ENCODE measurements around the gene PRICKLE4.

The PRICKLE4 gene

GRCh38 chr6:41780551-41781365, at the start of gene PRICKLE4:
TSS of gene PRICKLE4 (plus strand) at chr6:41780782. CDS start at chr6:41783474, 2,692 bp downstream.
- peaks cover 6% of the 10 kb centered on the region for H3K4me1 ChIP-seq (ENCODE audit: control insufficient read depth, insufficient read depth, low read length)
- H3K36me3 ChIP-seq (ENCODE audit: control insufficient read depth in 2 of 2, insufficient read depth in 1 of 2, low read length in 2 of 2): peaks cover 4 to 20% of the 10 kb centered on the region in 2 experiments; a peak in 1 of 3 replicates
- H3K9me3 ChIP-seq (ENCODE audit: control insufficient read depth, insufficient read depth, low read depth, low read length): no peaks in the 10 kb centered on the region
- peak within 1 kb of the TSS; percentile 59 for H3K4me3 ChIP-seq (ENCODE audit: low read depth, low read length)
- peak within 1 kb of the TSS; percentile 52; the same call in 1 of the 2 replicates for H3K27ac ChIP-seq (ENCODE audit: extremely low read depth, low read depth, low read length)
- CTCF ChIA-PET: interaction anchor here (0.6 to 10.9 kb wide), 11 partner anchors 45 to 772 kb away, joined by 3 to 192 read pairs (median 3); partner anchors contain the start of gene TFEB
- POLR2A ChIA-PET: interaction anchor here (1.0 to 1.9 kb wide), 2 partner anchors 140 to 264 kb away, joined by 3 to 5 read pairs; partner anchors contain the start of genes BYSL and MED20
- no peak for TF ChIP-seq ZNF24 (tag by site-specific recombination; IDR thresholded peaks at IDR 0.05)
- TF ChIP-seq ZBTB10 (tag by site-specific recombination; IDR thresholded peaks at IDR 0.05): peak; percentile 39
- TF ChIP-seq, protein P1, sequence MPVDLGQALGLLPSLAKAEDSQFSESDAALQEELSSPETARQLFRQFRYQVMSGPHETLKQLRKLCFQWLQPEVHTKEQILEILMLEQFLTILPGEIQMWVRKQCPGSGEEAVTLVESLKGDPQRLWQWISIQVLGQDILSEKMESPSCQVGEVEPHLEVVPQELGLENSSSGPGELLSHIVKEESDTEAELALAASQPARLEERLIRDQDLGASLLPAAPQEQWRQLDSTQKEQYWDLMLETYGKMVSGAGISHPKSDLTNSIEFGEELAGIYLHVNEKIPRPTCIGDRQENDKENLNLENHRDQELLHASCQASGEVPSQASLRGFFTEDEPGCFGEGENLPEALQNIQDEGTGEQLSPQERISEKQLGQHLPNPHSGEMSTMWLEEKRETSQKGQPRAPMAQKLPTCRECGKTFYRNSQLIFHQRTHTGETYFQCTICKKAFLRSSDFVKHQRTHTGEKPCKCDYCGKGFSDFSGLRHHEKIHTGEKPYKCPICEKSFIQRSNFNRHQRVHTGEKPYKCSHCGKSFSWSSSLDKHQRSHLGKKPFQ (tag by site-specific recombination; IDR thresholded peaks at IDR 0.05): no peak
- TF ChIP-seq, protein P2, sequence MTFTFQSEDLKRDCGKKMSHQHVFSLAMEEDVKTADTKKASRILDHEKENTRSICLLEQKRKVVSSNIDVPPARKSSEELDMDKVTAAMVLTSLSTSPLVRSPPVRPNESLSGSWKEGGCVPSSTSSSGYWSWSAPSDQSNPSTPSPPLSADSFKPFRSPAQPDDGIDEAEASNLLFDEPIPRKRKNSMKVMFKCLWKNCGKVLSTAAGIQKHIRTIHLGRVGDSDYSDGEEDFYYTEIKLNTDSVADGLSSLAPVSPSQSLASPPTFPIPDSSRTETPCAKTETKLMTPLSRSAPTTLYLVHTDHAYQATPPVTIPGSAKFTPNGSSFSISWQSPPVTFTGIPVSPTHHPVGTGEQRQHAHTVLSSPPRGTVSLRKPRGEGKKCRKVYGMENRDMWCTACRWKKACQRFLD (tag by site-specific recombination; IDR thresholded peaks at IDR 0.05): no peak
- TF ChIP-seq ZBTB48 (tag by site-specific recombination; IDR thresholded peaks at IDR 0.05): peak; percentile 94
- peak; percentile 18; the same call in 1 of the 2 replicates for TF ChIP-seq SP7 (tag by site-specific recombination; IDR thresholded peaks at IDR 0.05)
- TF ChIP-seq ZBTB17 (tag by site-specific recombination; IDR thresholded peaks at IDR 0.05): peak; percentile 33
- TF ChIP-seq ZNF777 (tag by site-specific recombination; IDR thresholded peaks at IDR 0.05; ENCODE audit: borderline replicate concordance): no peak
- TF ChIP-seq, protein P3, sequence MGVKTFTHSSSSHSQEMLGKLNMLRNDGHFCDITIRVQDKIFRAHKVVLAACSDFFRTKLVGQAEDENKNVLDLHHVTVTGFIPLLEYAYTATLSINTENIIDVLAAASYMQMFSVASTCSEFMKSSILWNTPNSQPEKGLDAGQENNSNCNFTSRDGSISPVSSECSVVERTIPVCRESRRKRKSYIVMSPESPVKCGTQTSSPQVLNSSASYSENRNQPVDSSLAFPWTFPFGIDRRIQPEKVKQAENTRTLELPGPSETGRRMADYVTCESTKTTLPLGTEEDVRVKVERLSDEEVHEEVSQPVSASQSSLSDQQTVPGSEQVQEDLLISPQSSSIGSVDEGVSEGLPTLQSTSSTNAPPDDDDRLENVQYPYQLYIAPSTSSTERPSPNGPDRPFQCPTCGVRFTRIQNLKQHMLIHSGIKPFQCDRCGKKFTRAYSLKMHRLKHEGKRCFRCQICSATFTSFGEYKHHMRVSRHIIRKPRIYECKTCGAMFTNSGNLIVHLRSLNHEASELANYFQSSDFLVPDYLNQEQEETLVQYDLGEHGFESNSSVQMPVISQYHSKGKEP (tag by site-specific recombination; IDR thresholded peaks at IDR 0.05): no peak
- no peak for TF ChIP-seq SCRT2 (tag by site-specific recombination; IDR thresholded peaks at IDR 0.05)
- TF ChIP-seq ZNF324 (tag by site-specific recombination; IDR thresholded peaks at IDR 0.05): no peak
- no peak for TF ChIP-seq ZNF596 (tag by site-specific recombination; IDR thresholded peaks at IDR 0.05)
- TF ChIP-seq MEIS1 (CRISPR knock-in tag; IDR thresholded peaks at IDR 0.05; ENCODE audit: borderline replicate concordance): no peak
- TF ChIP-seq, protein P4, sequence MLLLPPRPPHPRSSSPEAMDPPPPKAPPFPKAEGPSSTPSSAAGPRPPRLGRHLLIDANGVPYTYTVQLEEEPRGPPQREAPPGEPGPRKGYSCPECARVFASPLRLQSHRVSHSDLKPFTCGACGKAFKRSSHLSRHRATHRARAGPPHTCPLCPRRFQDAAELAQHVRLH (tag by site-specific recombination; IDR thresholded peaks at IDR 0.05): no peak
- no peak for TF ChIP-seq ZNF768 (tag by site-specific recombination; IDR thresholded peaks at IDR 0.05)
- no peak for TF ChIP-seq ZNF610 (tag by site-specific recombination; IDR thresholded peaks at IDR 0.05; ENCODE audit: borderline replicate concordance)
- no peak for TF ChIP-seq BCL11B (tag by site-specific recombination; IDR thresholded peaks at IDR 0.05; ENCODE audit: low read depth)
- TF ChIP-seq GLIS2 (tag by site-specific recombination; IDR thresholded peaks at IDR 0.05): peak; percentile 37; the same call in 1 of the 2 replicates
- TF ChIP-seq, protein P5, sequence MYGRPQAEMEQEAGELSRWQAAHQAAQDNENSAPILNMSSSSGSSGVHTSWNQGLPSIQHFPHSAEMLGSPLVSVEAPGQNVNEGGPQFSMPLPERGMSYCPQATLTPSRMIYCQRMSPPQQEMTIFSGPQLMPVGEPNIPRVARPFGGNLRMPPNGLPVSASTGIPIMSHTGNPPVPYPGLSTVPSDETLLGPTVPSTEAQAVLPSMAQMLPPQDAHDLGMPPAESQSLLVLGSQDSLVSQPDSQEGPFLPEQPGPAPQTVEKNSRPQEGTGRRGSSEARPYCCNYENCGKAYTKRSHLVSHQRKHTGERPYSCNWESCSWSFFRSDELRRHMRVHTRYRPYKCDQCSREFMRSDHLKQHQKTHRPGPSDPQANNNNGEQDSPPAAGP (tag by site-specific recombination; IDR thresholded peaks at IDR 0.05): peak; percentile 29; the same call in 1 of the 2 replicates
- peak; percentile 61 for TF ChIP-seq SP2 (tag by site-specific recombination; IDR thresholded peaks at IDR 0.05)
- TF ChIP-seq ZNF623 (tag by site-specific recombination; IDR thresholded peaks at IDR 0.05): no peak
- TF ChIP-seq, protein P6, sequence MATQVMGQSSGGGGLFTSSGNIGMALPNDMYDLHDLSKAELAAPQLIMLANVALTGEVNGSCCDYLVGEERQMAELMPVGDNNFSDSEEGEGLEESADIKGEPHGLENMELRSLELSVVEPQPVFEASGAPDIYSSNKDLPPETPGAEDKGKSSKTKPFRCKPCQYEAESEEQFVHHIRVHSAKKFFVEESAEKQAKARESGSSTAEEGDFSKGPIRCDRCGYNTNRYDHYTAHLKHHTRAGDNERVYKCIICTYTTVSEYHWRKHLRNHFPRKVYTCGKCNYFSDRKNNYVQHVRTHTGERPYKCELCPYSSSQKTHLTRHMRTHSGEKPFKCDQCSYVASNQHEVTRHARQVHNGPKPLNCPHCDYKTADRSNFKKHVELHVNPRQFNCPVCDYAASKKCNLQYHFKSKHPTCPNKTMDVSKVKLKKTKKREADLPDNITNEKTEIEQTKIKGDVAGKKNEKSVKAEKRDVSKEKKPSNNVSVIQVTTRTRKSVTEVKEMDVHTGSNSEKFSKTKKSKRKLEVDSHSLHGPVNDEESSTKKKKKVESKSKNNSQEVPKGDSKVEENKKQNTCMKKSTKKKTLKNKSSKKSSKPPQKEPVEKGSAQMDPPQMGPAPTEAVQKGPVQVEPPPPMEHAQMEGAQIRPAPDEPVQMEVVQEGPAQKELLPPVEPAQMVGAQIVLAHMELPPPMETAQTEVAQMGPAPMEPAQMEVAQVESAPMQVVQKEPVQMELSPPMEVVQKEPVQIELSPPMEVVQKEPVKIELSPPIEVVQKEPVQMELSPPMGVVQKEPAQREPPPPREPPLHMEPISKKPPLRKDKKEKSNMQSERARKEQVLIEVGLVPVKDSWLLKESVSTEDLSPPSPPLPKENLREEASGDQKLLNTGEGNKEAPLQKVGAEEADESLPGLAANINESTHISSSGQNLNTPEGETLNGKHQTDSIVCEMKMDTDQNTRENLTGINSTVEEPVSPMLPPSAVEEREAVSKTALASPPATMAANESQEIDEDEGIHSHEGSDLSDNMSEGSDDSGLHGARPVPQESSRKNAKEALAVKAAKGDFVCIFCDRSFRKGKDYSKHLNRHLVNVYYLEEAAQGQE (tag by site-specific recombination; IDR thresholded peaks at IDR 0.05): no peak
- TF ChIP-seq ZNF548 (tag by site-specific recombination; IDR thresholded peaks at IDR 0.05): no peak
